PC-9 (cell line): ENCODE measurements around the gene TRIM60. TPM values are rescaled to one million over a fixed set of nuclear protein-coding genes. Genes with fewer than 3 reads are reported as not detected.

Experiments
- BruUV-seq: library from RNA; stranded (reverse); fragments of 400-500 nt; replicated peaks from 2 replicates; lab custom pipeline; 2021; lab: Mats Ljungman, UMichigan
- CTCF ChIA-PET: fragments of 300-600 bp; sonication (Branson Sonifier 250); formaldehyde crosslinking; loops from one replicate; lab custom pipeline; 2022; ENCODE audit warnings: antibody characterized with exemption; lab: Charles Lee
- POLR2A ChIA-PET: fragments of 300-600 bp; sonication (Branson Sonifier 250); formaldehyde crosslinking; loops from one replicate; lab custom pipeline; 2022; ENCODE audit warnings: antibody characterized with exemption; ENCODE audit not compliant: unreplicated experiment; lab: Charles Lee
- DNase-seq, 2 experiments: peaks; one replicate each; pipeline versions ENCODE4 v3.0.0 to v3.0.0-alpha.2; 2015 to 2022; ENCODE audit warnings: mixed read lengths in 1 of 2
- H2AFZ ChIP-seq: fragments of 200-600 bp; sonication (generic); 2 replicates; pipeline ENCODE4 v1.8.1; 2017; ENCODE audit warnings: antibody characterized with exemption
- H3F3A ChIP-seq: fragments of 200-600 bp; sonication (generic); 2 replicates; pipeline ENCODE4 v1.8.1; 2017; ENCODE audit warnings: antibody characterized with exemption, mild to moderate bottlenecking, low read depth; ENCODE audit not compliant: insufficient read depth
- H3K27ac ChIP-seq: fragments of 200-600 bp; sonication (generic); 2 replicates; pipeline ENCODE4 v1.6.1; 2016; ENCODE audit warnings: mixed run types
- H3K27me3 ChIP-seq: fragments of 200-600 bp; sonication (generic); 2 replicates; pipeline ENCODE4 v1.6.1; 2016; ENCODE audit warnings: low read depth, mixed run types; ENCODE audit not compliant: insufficient read depth
- H3K36me3 ChIP-seq: fragments of 200-600 bp; sonication (generic); 2 replicates; pipeline ENCODE4 v1.6.1; 2016; ENCODE audit warnings: low read depth, mixed run types
- H3K4me1 ChIP-seq: fragments of 200-600 bp; sonication (generic); replicated peaks from 2 replicates; pipeline ENCODE4 v1.6.1; 2016; ENCODE audit warnings: mixed run types; ENCODE audit not compliant: insufficient read depth
- H3K4me2 ChIP-seq: fragments of 200-600 bp; sonication (generic); 2 replicates; pipeline ENCODE4 v1.6.1; 2017; ENCODE audit warnings: mixed run types
- H3K4me3 ChIP-seq: fragments of 200-600 bp; sonication (generic); 2 replicates; pipeline ENCODE4 v1.6.1; 2016; ENCODE audit warnings: mixed run types
- H3K79me2 ChIP-seq: fragments of 200-600 bp; sonication (generic); 2 replicates; pipeline ENCODE4 v1.6.1; 2017; ENCODE audit warnings: low read depth, mixed run types
- H3K9me2 ChIP-seq: fragments of 200-600 bp; sonication (generic); 2 replicates; pipeline ENCODE4 v1.8.1; 2017; ENCODE audit warnings: mild to moderate bottlenecking; ENCODE audit not compliant: insufficient read depth
- H3K9me3 ChIP-seq: fragments of 200-600 bp; sonication (generic); 2 replicates; pipeline ENCODE4 v1.8.1; 2016; ENCODE audit warnings: low read depth; ENCODE audit not compliant: insufficient read depth
- H4K20me1 ChIP-seq: fragments of 200-600 bp; sonication (generic); 2 replicates; pipeline ENCODE4 v1.8.1; 2017; ENCODE audit not compliant: insufficient read depth
- EZH2 ChIP-seq: fragments of 200-600 bp; sonication (generic); IDR thresholded peaks from 2 replicates; pipeline ENCODE4 v1.8.0; 2017; ENCODE audit warnings: antibody characterized with exemption, low read depth
- intact Hi-C: fragments of 100-400 bp; cut with micrococcal nuclease; formaldehyde crosslinking; loops from one replicate; pipeline ENCODE4 v1.10.0; 2022; ENCODE audit not compliant: unreplicated experiment
- total RNA-seq: library from RNA; stranded (reverse); gene quantifications from 2 replicates; pipeline ENCODE4 v1.2.3, GENCODE V29; 2021
- TF ChIP-seq, protein P1 (sequence below): fragments of 200-600 bp; sonication (generic); conservative IDR thresholded peaks from 2 replicates; pipeline ENCODE4 v1.6.1; 2017; ENCODE audit warnings: mixed run types, antibody characterized with exemption, mild to moderate bottlenecking, moderate library complexity

The TRIM60 gene
- total RNA-seq, 1 experiment from 2014 or later = not detected

GRCh38 chr4:165088366-165088765, 56.6 kb downstream of the TRIM60 start:
- CTCF ChIA-PET = no interaction called here
- no peaks in the 10 kb centered on the region for H3F3A ChIP-seq
- no peak overlapping the region for H3K4me3 ChIP-seq
- no peaks in the 10 kb centered on the region for H3K79me2 ChIP-seq
- intact Hi-C loops = no loop called here
- H3K9me2 ChIP-seq = no peaks in the 10 kb centered on the region
- no peaks in the 10 kb centered on the region for H4K20me1 ChIP-seq
- no peak overlapping the region for H2AFZ ChIP-seq
- no peaks in the 10 kb centered on the region for H3K9me3 ChIP-seq
- DNase-seq = no peak
- H3K36me3 ChIP-seq = no peaks in the 10 kb centered on the region
- TF ChIP-seq, protein P1, sequence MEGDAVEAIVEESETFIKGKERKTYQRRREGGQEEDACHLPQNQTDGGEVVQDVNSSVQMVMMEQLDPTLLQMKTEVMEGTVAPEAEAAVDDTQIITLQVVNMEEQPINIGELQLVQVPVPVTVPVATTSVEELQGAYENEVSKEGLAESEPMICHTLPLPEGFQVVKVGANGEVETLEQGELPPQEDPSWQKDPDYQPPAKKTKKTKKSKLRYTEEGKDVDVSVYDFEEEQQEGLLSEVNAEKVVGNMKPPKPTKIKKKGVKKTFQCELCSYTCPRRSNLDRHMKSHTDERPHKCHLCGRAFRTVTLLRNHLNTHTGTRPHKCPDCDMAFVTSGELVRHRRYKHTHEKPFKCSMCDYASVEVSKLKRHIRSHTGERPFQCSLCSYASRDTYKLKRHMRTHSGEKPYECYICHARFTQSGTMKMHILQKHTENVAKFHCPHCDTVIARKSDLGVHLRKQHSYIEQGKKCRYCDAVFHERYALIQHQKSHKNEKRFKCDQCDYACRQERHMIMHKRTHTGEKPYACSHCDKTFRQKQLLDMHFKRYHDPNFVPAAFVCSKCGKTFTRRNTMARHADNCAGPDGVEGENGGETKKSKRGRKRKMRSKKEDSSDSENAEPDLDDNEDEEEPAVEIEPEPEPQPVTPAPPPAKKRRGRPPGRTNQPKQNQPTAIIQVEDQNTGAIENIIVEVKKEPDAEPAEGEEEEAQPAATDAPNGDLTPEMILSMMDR = no peak
- TF ChIP-seq EZH2 = no peak
- no peaks in the 10 kb centered on the region for H3K27me3 ChIP-seq
- BruUV-seq = no TSS peak
- POLR2A ChIA-PET = no interaction called here
- no peak overlapping the region for H3K27ac ChIP-seq
- no peaks in the 10 kb centered on the region for H3K4me1 ChIP-seq
- no peak overlapping the region for H3K4me2 ChIP-seq

Other genes starting within 250 kb of the TRIM60 start
- gene APELA, start 154.8 kb upstream of the TRIM60 start, total RNA-seq = not detected in 2 replicates
- gene TRIM61, start 54.3 kb upstream of the TRIM60 start, total RNA-seq = 0.61 and 0.70 TPM in 2 replicates
- gene TRIM75, start 21.9 kb downstream of the TRIM60 start, total RNA-seq = not detected in 2 replicates
- gene TMEM192, start 80.9 kb downstream of the TRIM60 start, total RNA-seq = 11.5 and 16.8 TPM in 2 replicates
- 26.4 and 27.2 TPM in 2 replicates for gene KLHL2, start 175.6 kb downstream of the TRIM60 start, total RNA-seq